H9 (cell line): Measurements from ENCODE around the gene TCEAL7. TPM values are rescaled to one million over a fixed set of nuclear protein-coding genes. Genes with fewer than 3 reads are reported as not detected.

ENCODE experiments used
- DNase-seq: peaks from one replicate; pipeline ENCODE4 v3.0.0-alpha.2; 2017
- H2AFZ ChIP-seq: one replicate; pipeline ENCODE4 v1.6.1; 2013; ENCODE audit warnings: mild to moderate bottlenecking, low read length, control low read depth, moderate library complexity
- H2AK5ac ChIP-seq: 2 replicates; pipeline ENCODE4 v1.6.1; 2013; ENCODE audit warnings: low read length, control low read depth, mixed read lengths; ENCODE audit not compliant: insufficient read length
- H2BK120ac ChIP-seq: one replicate; pipeline ENCODE4 v1.6.1; 2013; ENCODE audit warnings: low read depth, mild to moderate bottlenecking, low read length, control low read depth, inconsistent platforms; ENCODE audit not compliant: poor library complexity, severe bottlenecking
- H2BK12ac ChIP-seq: 2 replicates; pipeline ENCODE4 v1.6.1; 2013; ENCODE audit warnings: low read length, control low read depth, mixed read lengths, low read depth; ENCODE audit not compliant: insufficient read length
- H2BK15ac ChIP-seq: 2 replicates; pipeline ENCODE4 v1.6.1; 2013; ENCODE audit warnings: low read depth, low read length, control low read depth
- H2BK20ac ChIP-seq: one replicate; pipeline ENCODE4 v1.6.1; 2013; ENCODE audit warnings: low read depth, mild to moderate bottlenecking, low read length, control low read depth, inconsistent platforms; ENCODE audit not compliant: poor library complexity, severe bottlenecking
- H2BK5ac ChIP-seq: 2 replicates; pipeline ENCODE4 v1.6.1; 2013; ENCODE audit warnings: low read length, control low read depth, mixed read lengths; ENCODE audit not compliant: insufficient read length
- H3K14ac ChIP-seq: 2 replicates; pipeline ENCODE4 v1.6.1; 2013; ENCODE audit warnings: low read length, control low read depth; ENCODE audit not compliant: insufficient read depth
- H3K18ac ChIP-seq: 2 replicates; pipeline ENCODE4 v1.6.1; 2013; ENCODE audit warnings: low read depth, mild to moderate bottlenecking, mixed read lengths, low read length, control low read depth; ENCODE audit not compliant: insufficient read length
- H3K23ac ChIP-seq: 2 replicates; pipeline ENCODE4 v1.6.1; 2013; ENCODE audit warnings: low read length, control low read depth, mixed read lengths, low read depth; ENCODE audit not compliant: insufficient read length
- H3K23me2 ChIP-seq: 2 replicates; pipeline ENCODE4 v1.6.1; 2013; ENCODE audit warnings: low read depth, mild to moderate bottlenecking, mixed read lengths, low read length, control low read depth; ENCODE audit not compliant: insufficient read length, poor library complexity, severe bottlenecking
- H3K27ac ChIP-seq: 2 replicates; pipeline ENCODE4 v1.5.1; 2013; ENCODE audit warnings: low read length, control low read depth, mixed read lengths, low read depth; ENCODE audit not compliant: insufficient read length
- H3K27me3 ChIP-seq: 2 replicates; pipeline ENCODE4 v1.6.1; 2013; ENCODE audit warnings: low read length, control low read depth, inconsistent platforms; ENCODE audit not compliant: insufficient read depth
- H3K4ac ChIP-seq: 2 replicates; pipeline ENCODE4 v1.6.1; 2013; ENCODE audit warnings: low read depth, mild to moderate bottlenecking, control low read depth, inconsistent platforms, low read length, moderate library complexity
- H3K4me1 ChIP-seq: 2 replicates; pipeline ENCODE4 v1.6.1; 2013; ENCODE audit warnings: low read length, control low read depth, inconsistent platforms; ENCODE audit not compliant: insufficient read depth
- H3K4me2 ChIP-seq: 2 replicates; pipeline ENCODE4 v1.6.1; 2013; ENCODE audit warnings: low read length, control low read depth, mixed read lengths; ENCODE audit not compliant: insufficient read length, insufficient read depth
- H3K56ac ChIP-seq: 2 replicates; pipeline ENCODE4 v1.6.1; 2013; ENCODE audit warnings: low read depth, mild to moderate bottlenecking, mixed read lengths, low read length, control low read depth; ENCODE audit not compliant: insufficient read length
- H3K79me1 ChIP-seq: 2 replicates; pipeline ENCODE4 v1.6.1; 2013; ENCODE audit warnings: low read depth, mild to moderate bottlenecking, moderate library complexity, low read length, control low read depth, inconsistent platforms; ENCODE audit not compliant: insufficient read depth, poor library complexity, severe bottlenecking
- H3K79me2 ChIP-seq: 2 replicates; pipeline ENCODE4 v1.6.1; 2013; ENCODE audit warnings: low read length, control low read depth, inconsistent platforms; ENCODE audit not compliant: insufficient read depth
- H3K9ac ChIP-seq: 2 replicates; pipeline ENCODE4 v1.6.1; 2013; ENCODE audit warnings: low read length, control low read depth, mixed read lengths; ENCODE audit not compliant: insufficient read length; ENCODE audit errors: extremely low read depth
- H3K9me3 ChIP-seq: one replicate; pipeline ENCODE4 v1.6.1; 2013; ENCODE audit warnings: low read depth, low read length, inconsistent platforms; ENCODE audit not compliant: control insufficient read depth
- H3T11ph ChIP-seq: one replicate; pipeline ENCODE4 v1.6.1; 2013; ENCODE audit warnings: mild to moderate bottlenecking, low read length, control low read depth, inconsistent platforms
- H4K20me1 ChIP-seq: one replicate; pipeline ENCODE4 v1.6.1; 2013; ENCODE audit not compliant: control insufficient read depth, insufficient read length, insufficient read depth
- H4K5ac ChIP-seq: 2 replicates; pipeline ENCODE4 v1.6.1; 2013; ENCODE audit warnings: low read depth, mild to moderate bottlenecking, mixed read lengths, low read length, control low read depth; ENCODE audit not compliant: insufficient read length
- H4K8ac ChIP-seq: replicated peaks from 2 replicates; pipeline ENCODE4 v1.6.1; 2013; ENCODE audit warnings: low read length, control low read depth, mixed read lengths, low read depth; ENCODE audit not compliant: insufficient read length
- H4K91ac ChIP-seq: 2 replicates; pipeline ENCODE4 v1.6.1; 2013; ENCODE audit warnings: low read depth, mild to moderate bottlenecking, moderate library complexity, mixed read lengths, low read length, control low read depth; ENCODE audit not compliant: insufficient read length
- H3K27ac Mint-ChIP-seq, 3 experiments: 2 replicates in 2 of 3; 3 replicates in 1 of 3; pipeline ENCODE4 v1.8.0; 2020 to 2021; ENCODE audit warnings: mixed read lengths in 3 of 3, mild to moderate bottlenecking in 1 of 3, moderate library complexity in 1 of 3
- H3K27me3 Mint-ChIP-seq: 2 replicates; pipeline ENCODE4 v1.8.0; 2021; ENCODE audit warnings: low read depth, mild to moderate bottlenecking, moderate library complexity, mixed read lengths
- H3K36me3 Mint-ChIP-seq, 3 experiments: 2 replicates in 2 of 3; 3 replicates in 1 of 3; pipeline ENCODE4 v1.8.0; 2020 to 2021; ENCODE audit warnings: low read depth in 3 of 3, mixed read lengths in 3 of 3; ENCODE audit not compliant: insufficient read depth in 1 of 3
- H3K4me1 Mint-ChIP-seq, 2 experiments: 2 replicates each; pipeline ENCODE4 v1.8.0; 2020; ENCODE audit warnings: mixed read lengths in 2 of 2
- H3K4me3 Mint-ChIP-seq, 2 experiments: 2 replicates in 1 of 2; 3 replicates in 1 of 2; pipeline ENCODE4 v1.8.0; 2020 to 2021; ENCODE audit warnings: mild to moderate bottlenecking in 2 of 2, mixed read lengths in 2 of 2, moderate library complexity in 1 of 2
- H3K9me3 Mint-ChIP-seq, 2 experiments: 2 replicates in 1 of 2; 3 replicates in 1 of 2; pipeline ENCODE4 v1.8.0; 2020; ENCODE audit warnings: mild to moderate bottlenecking in 2 of 2, mixed read lengths in 2 of 2, moderate library complexity in 1 of 2
- WGBS: extraction: QIAGEN DNeasy Blood & Tissue Kit; methylation state at CpG from one replicate; pipeline ENCODE4 v1.1.7; 2013; ENCODE audit warnings: missing lambda C conversion rate, low lambda C conversion rate, mixed read lengths; ENCODE audit not compliant: insufficient read length; ENCODE audit errors: extremely low coverage; 5-methylcytosine and 5-hydroxymethylcytosine counted together
- total RNA-seq: library from RNA; stranded (reverse); gene quantifications from 2 replicates; pipeline ENCODE4 v1.2.1, GENCODE V29; 2021
- TF ChIP-seq, protein P1 (sequence below): fragments of 200-600 bp; sonication (generic); conservative IDR thresholded peaks from 3 replicates; pipeline ENCODE4 v1.8.0; 2021; ENCODE audit warnings: antibody characterized with exemption, mild to moderate bottlenecking

Gene TCEAL7
- total RNA-seq, 1 experiment from 2014 or later = 2.7 TPM

- Histone ChIP-seq H3K23me2 (no peaks in the 10 kb centered on the region), H3K4me2 (peak overlapping the region; percentile 37), H3K4me1 (no peaks in the 10 kb centered on the region; the same call in 1 of the 2 replicates), H2AFZ (no peak overlapping the region), H2AK5ac (no peak overlapping the region), H2BK15ac (no peak overlapping the region), H4K91ac (no peak overlapping the region), H4K20me1 (no peaks in the 10 kb centered on the region), H3K14ac (no peak overlapping the region), H3K9ac (no peak overlapping the region), H3K9me3 (no peaks in the 10 kb centered on the region), H3K18ac (no peak overlapping the region), H3K79me1 (no peaks in the 10 kb centered on the region), H4K5ac (no peak overlapping the region), H3K27ac (no peak overlapping the region), H3K27me3 (no peaks in the 10 kb centered on the region), H3K79me2 (no peaks in the 10 kb centered on the region), H2BK5ac (no peak overlapping the region), H3K23ac (no peak overlapping the region), H3K4ac (no peak overlapping the region), H3T11ph (no peak overlapping the region), H2BK20ac (no peak overlapping the region), H3K56ac (no peak overlapping the region), H2BK120ac (no peak overlapping the region), H2BK12ac (no peak overlapping the region), H4K8ac (no peak overlapping the region)
- peak; percentile 71 for DNase-seq
- peaks cover 3 to 50% of the 10 kb centered on the region in 2 experiments; a peak in 3 of 5 replicates for H3K9me3 Mint-ChIP-seq
- H3K4me3 Mint-ChIP-seq = peak overlapping the region; percentile 51 to 74
- H3K27me3 Mint-ChIP-seq = no peaks in the 10 kb centered on the region
- no peaks in the 10 kb centered on the region; a peak in 1 of 7 replicates for H3K36me3 Mint-ChIP-seq
- peak overlapping the region in 2 of 3 experiments; percentile 56 to 83; a peak in 5 of 7 replicates for H3K27ac Mint-ChIP-seq
- peaks cover 26 to 28% of the 10 kb centered on the region in 2 experiments for H3K4me1 Mint-ChIP-seq
- TF ChIP-seq, protein P1, sequence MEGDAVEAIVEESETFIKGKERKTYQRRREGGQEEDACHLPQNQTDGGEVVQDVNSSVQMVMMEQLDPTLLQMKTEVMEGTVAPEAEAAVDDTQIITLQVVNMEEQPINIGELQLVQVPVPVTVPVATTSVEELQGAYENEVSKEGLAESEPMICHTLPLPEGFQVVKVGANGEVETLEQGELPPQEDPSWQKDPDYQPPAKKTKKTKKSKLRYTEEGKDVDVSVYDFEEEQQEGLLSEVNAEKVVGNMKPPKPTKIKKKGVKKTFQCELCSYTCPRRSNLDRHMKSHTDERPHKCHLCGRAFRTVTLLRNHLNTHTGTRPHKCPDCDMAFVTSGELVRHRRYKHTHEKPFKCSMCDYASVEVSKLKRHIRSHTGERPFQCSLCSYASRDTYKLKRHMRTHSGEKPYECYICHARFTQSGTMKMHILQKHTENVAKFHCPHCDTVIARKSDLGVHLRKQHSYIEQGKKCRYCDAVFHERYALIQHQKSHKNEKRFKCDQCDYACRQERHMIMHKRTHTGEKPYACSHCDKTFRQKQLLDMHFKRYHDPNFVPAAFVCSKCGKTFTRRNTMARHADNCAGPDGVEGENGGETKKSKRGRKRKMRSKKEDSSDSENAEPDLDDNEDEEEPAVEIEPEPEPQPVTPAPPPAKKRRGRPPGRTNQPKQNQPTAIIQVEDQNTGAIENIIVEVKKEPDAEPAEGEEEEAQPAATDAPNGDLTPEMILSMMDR = no peak
- no CpG with 5 or more reads among the region's 21 CpGs for WGBS
Observed at GRCh38 chrX:103330681-103331288, 746 bp downstream of the TCEAL7 start.
